Right lobe of liver (tissue), 6 donors: ENCODE measurements around the gene POLR1B. TPM values are rescaled to one million over a fixed set of nuclear protein-coding genes. Genes with fewer than 3 reads are reported as not detected.
"Not testable (repeated sequence)": the region's sequence is repeated elsewhere in the genome, so short reads cannot be mapped to it uniquely, and the experiment has no call there.

ENCODE experiments used
- ATAC-seq, 4 donors: fragments of 200-7000 bp; cut with Tn5 transposase; one replicate each; pipeline ENCODE4 v1.9.1; 2020; ENCODE audit warnings: mild to moderate bottlenecking in 4 of 4, moderate library complexity in 4 of 4
- DNase-seq, 3 donors: peaks; one replicate each; pipeline ENCODE4 v3.0.0-alpha.2; 2020
- H3K27ac ChIP-seq, 3 donors: fragments of 200-600 bp; one replicate each; pipeline ENCODE4 v1.8.0; 2022
- H3K27me3 ChIP-seq, 2 donors: fragments of 200-600 bp; one replicate each; pipeline ENCODE4 v1.8.0; 2022
- H3K36me3 ChIP-seq, 4 donors: fragments of 200-600 bp; sonication (generic) in 1 of 4; one replicate each; pipeline versions ENCODE4 v1.5.1 to v1.8.0; 2017 to 2022; ENCODE audit warnings: control low read depth in 1 of 4
- H3K4me1 ChIP-seq, 4 donors: fragments of 200-600 bp; sonication (generic) in 1 of 4; one replicate each; pipeline versions ENCODE4 v1.5.1 to v1.8.0; 2017 to 2022; ENCODE audit warnings: control low read depth in 1 of 4
- H3K4me3 ChIP-seq, 3 donors: fragments of 200-600 bp; one replicate each; pipeline ENCODE4 v1.8.0; 2022
- H3K9me3 ChIP-seq, 4 donors: fragments of 200-600 bp; sonication (generic) in 1 of 4; one replicate each; pipeline versions ENCODE4 v1.5.1 to v1.8.0; 2017 to 2022; ENCODE audit warnings: control low read depth in 1 of 4
- CTCF ChIP-seq, 4 donors: fragments of 200-600 bp in 3 of 4; fragments of 450-650 bp in 1 of 4; IDR thresholded peaks; one replicate each; pipeline versions ENCODE4 v1.5.1 to v1.8.0; 2016 to 2022; ENCODE audit warnings: antibody characterized with exemption in 4 of 4, mild to moderate bottlenecking in 2 of 4
- POLR2A ChIP-seq: fragments of 450-650 bp; IDR thresholded peaks from one replicate; pipeline ENCODE4 v1.6.1; 2017; ENCODE audit warnings: antibody characterized with exemption, mild to moderate bottlenecking
- WGBS: methylation state at CpG from one replicate; pipeline ENCODE4 v1.1.6; 2018; ENCODE audit warnings: low coverage, low lambda C conversion rate; ENCODE audit not compliant: insufficient coverage; ENCODE audit errors: missing lambda C conversion rate; 5-methylcytosine and 5-hydroxymethylcytosine counted together
- intact Hi-C, 2 donors: fragments of 100-400 bp; cut with DNase I; formaldehyde crosslinking; loops; one replicate each; pipeline versions ENCODE4 v1.11.2 to v1.14.1; 2022
- total RNA-seq, 6 experiments: library from RNA; depleted of rRNA in 2 of 6; stranded (reverse); fragments of >200 nt in 2 of 6; fragmentation: NEBNext Ultra II Directional in 3 of 6; extraction: Animal tissue kit (Norgen Biotek cat#: 25700) in 3 of 6; gene quantifications; one replicate each; pipeline versions ENCODE4 v1.1.0 to v1.2.4, GENCODE V29; 2016 to 2023
- donor health status: DM: no; HTN: yes; CAD: no.
- donor health status: DM: no; HTN: no; CAD: no.
- donor health status: DM: no; HTN: no; CAD: no.
- donor health status: DM: no; HTN: yes; CAD: no.
- donor health status: DM: no; HTN: yes; CAD: no.

The POLR1B gene
- total RNA-seq, 6 experiments from 2014 or later, result 12.2 to 20.5 (median 16.1) TPM

GRCh38 chr2:112566104-112566503 lies 23.8 kb downstream of the POLR1B start:
- H3K27me3 ChIP-seq, result no peaks in the 10 kb centered on the region
- no peak for DNase-seq
- WGBS, result 54% methylated on average over 2 of the region's 3 CpGs
- H3K4me1 ChIP-seq, result no peaks in the 10 kb centered on the region
- no peak for ATAC-seq
- no peak overlapping the region for H3K4me3 ChIP-seq
- peaks cover 0 to 87% (median 29%) of the 10 kb centered on the region in 4 donors for H3K36me3 ChIP-seq
- intact Hi-C loops, result no loop called here
- H3K9me3 ChIP-seq, result no peaks in the 10 kb centered on the region
- H3K27ac ChIP-seq, result no peak overlapping the region
- TF ChIP-seq POLR2A, result no peak
- TF ChIP-seq CTCF (IDR thresholded peaks at IDR 0.05), result no peak

DNA sequence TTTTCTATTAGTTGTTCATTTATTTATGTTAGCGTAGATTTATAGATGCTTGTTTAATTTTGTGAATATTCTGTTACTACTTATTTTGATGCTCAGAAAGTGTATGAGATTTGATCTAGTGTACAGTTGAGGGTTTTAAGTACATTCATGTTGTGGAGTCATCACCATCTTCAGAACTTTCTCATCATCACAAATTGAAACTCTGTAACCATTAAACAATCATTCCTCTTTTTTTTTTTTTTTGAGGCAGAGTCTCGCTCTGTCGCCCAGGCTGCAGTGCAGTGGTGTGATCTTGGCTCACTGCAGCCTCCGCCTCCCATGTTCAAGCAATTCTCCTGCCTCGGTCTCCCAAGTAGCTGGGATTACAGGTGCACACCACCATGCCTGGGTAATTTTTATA lies 24.2 kb downstream of the POLR1B start:
- 90% methylated on average over 3 of the region's 5 CpGs for WGBS
- H3K27me3 ChIP-seq, H3K9me3 ChIP-seq, H3K4me3 ChIP-seq, intact Hi-C loops, H3K4me1 ChIP-seq, DNase-seq, H3K27ac ChIP-seq, ATAC-seq: not testable (repeated sequence)
- peaks cover 0 to 87% (median 30%) of the 10 kb centered on the region in 4 donors for H3K36me3 ChIP-seq

DNA sequence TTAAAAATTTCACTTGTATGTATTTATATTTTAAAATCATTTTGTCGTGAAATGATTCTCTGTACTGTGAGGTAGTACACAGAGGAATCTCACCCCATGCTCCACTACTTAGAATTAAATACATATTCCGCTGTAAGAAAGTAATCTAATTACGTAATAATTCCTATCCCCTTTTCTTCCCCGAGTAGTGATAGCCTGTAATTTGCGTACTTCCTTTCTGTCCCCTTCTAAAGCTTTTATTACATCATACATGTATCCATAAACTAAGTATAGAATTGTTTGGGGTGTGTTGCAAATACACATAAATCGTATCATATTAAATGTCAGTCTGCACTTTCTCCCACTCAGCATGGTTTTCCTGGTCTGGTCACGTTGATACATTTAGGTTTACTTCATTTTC lies 29.7 kb downstream of the POLR1B start:
- Histone ChIP-seq H3K27me3 (no peaks in the 10 kb centered on the region), H3K4me3 (no peak overlapping the region), H3K9me3 (no peaks in the 10 kb centered on the region), H3K4me1 (no peaks in the 10 kb centered on the region), H3K27ac (no peak overlapping the region), H3K36me3 (peaks cover 0 to 90% (median 50%) of the 10 kb centered on the region in 4 donors)
- ATAC-seq (no peak), DNase-seq (no peak)
- WGBS, result 79% methylated on average over 7 of the region's 7 CpGs
- intact Hi-C loops, result loop anchor here in 1 of 2 donors (10.0 kb wide), 1 partner anchor 87 kb away; the partner anchor contains the start of gene TTL
- TF ChIP-seq POLR2A (no peak), CTCF (IDR thresholded peaks at IDR 0.05) (no peak)

- 69% methylated on average over 5 of the region's 5 CpGs for WGBS
- H3K27ac ChIP-seq, result no peak overlapping the region
- ATAC-seq (no peak), DNase-seq (no peak)
- H3K4me3 ChIP-seq, result no peak overlapping the region
- H3K4me1 ChIP-seq, result peaks cover 0 to 4% (median 0%) of the 10 kb centered on the region in 4 donors
- TF ChIP-seq POLR2A, result no peak
- TF ChIP-seq CTCF (IDR thresholded peaks at IDR 0.05), result no peak
- peaks cover 0 to 33% (median 21%) of the 10 kb centered on the region in 4 donors for H3K36me3 ChIP-seq
- no peaks in the 10 kb centered on the region for H3K9me3 ChIP-seq
- intact Hi-C loops, result loop anchor here in 1 of 2 donors (10.0 kb wide), 1 partner anchor 93 kb away; the partner anchor contains the start of gene TTL
- H3K27me3 ChIP-seq, result no peaks in the 10 kb centered on the region
These were observed 35.5 kb downstream of the POLR1B start for GRCh38 chr2:112577756-112578155.

DNA sequence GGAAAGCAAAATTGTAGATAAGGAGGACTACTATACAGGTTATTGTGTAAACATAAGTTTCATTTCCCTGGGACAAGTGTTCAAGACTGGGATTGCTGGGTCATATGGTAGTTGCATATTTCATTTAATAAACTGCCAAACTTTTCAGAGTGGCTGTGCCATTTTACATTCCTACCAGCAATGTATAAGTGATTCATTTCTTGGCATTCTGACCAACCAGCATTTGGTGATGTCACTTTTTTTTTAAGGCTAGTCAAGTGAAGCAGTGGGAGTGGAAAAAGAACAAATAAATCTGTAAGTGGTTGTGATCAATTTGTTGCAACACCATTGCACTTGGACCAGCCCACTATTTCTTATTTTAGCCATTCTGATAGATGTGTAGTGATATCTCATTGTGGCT lies 37.0 kb downstream of the POLR1B start:
- ATAC-seq, result peak in 1 of 4 donors; percentile 5
- no peak for DNase-seq
- Histone ChIP-seq H3K27ac (no peak overlapping the region), H3K27me3 (no peaks in the 10 kb centered on the region), H3K4me3 (no peak overlapping the region), H3K4me1 (peaks cover 0 to 6% (median 0%) of the 10 kb centered on the region in 4 donors), H3K9me3 (no peaks in the 10 kb centered on the region), H3K36me3 (peaks cover 0 to 18% (median 10%) of the 10 kb centered on the region in 4 donors)
- TF ChIP-seq CTCF (IDR thresholded peaks at IDR 0.05), result no peak
- TF ChIP-seq POLR2A, result no peak
- intact Hi-C loops, result loop anchor here in 1 of 2 donors (10.0 kb wide), 1 partner anchor 94 kb away; the partner anchor contains the start of gene TTL
